CD4-positive, alpha-beta T cell treated with Interleukin-1 beta for 1 hour (primary cell): ENCODE measurements around the gene FAM13A.
"Not testable (repeated sequence)": the region's sequence is repeated elsewhere in the genome, so short reads cannot be mapped to it uniquely, and the experiment has no call there.

Source experiments
- DNase-seq, 2 donors: peaks; one replicate each; pipeline ENCODE4 v3.0.0-alpha.2; 2020 to 2022

Gene FAM13A

GRCh38 chr4:89039730-89040338 is 17.2 kb downstream of the FAM13A start:
- DNase-seq = no peak

- no peak for DNase-seq
Measured at GRCh38 chr4:89036535-89036934, 20.4 kb downstream of the FAM13A start.

GRCh38 chr4:89031272-89031671 is 25.7 kb downstream of the FAM13A start:
- DNase-seq = no peak

- peak in 1 of 2 donors; percentile 35 for DNase-seq
Measured at GRCh38 chr4:89029591-89029990, 27.4 kb downstream of the FAM13A start.

- DNase-seq = no peak
Measured at GRCh38 chr4:89026542-89026941, 30.4 kb downstream of the FAM13A start.

- peak; percentile 49 to 78 for DNase-seq
Measured at GRCh38 chr4:89024051-89024675, 32.8 kb downstream of the FAM13A start.

GRCh38 chr4:89023140-89023539 is 33.8 kb downstream of the FAM13A start:
- no peak for DNase-seq

GRCh38 chr4:89022426-89023128 is 34.4 kb downstream of the FAM13A start:
- no peak for DNase-seq

GRCh38 chr4:89021684-89022083 is 35.3 kb downstream of the FAM13A start:
- DNase-seq = no peak

- no peak for DNase-seq
Measured at GRCh38 chr4:89021062-89021461, 35.9 kb downstream of the FAM13A start.

GRCh38 chr4:89014897-89015296 is 42.1 kb downstream of the FAM13A start:
- not testable (repeated sequence) for DNase-seq

GRCh38 chr4:89009761-89010369 is 47.1 kb downstream of the FAM13A start:
- DNase-seq = no peak

- DNase-seq = no peak
Measured at GRCh38 chr4:89009115-89009514, 47.9 kb downstream of the FAM13A start.

- no peak for DNase-seq
Measured at GRCh38 chr4:89008166-89008565, 48.8 kb downstream of the FAM13A start.

GRCh38 chr4:89007338-89007939 is 49.5 kb downstream of the FAM13A start:
- DNase-seq = no peak

- no peak for DNase-seq
Measured at GRCh38 chr4:89006307-89006706, 50.7 kb downstream of the FAM13A start.

- DNase-seq = not testable (repeated sequence)
Measured at GRCh38 chr4:89005066-89005465, 51.9 kb downstream of the FAM13A start.

GRCh38 chr4:89001647-89002445 is 55.1 kb downstream of the FAM13A start:
- DNase-seq = no peak

- DNase-seq = no peak
Measured at GRCh38 chr4:89000844-89001360, 56.1 kb downstream of the FAM13A start.

GRCh38 chr4:89000382-89000781 is 56.6 kb downstream of the FAM13A start:
- no peak for DNase-seq

GRCh38 chr4:88999392-88999930 is 57.5 kb downstream of the FAM13A start:
- DNase-seq = no peak

GRCh38 chr4:88998891-88999290 is 58.1 kb downstream of the FAM13A start:
- DNase-seq = no peak
